PC-9 (cell line): ENCODE measurements around the gene ERCC1. TPM values are rescaled to one million over a fixed set of nuclear protein-coding genes. Genes with fewer than 3 reads are reported as not detected.

Source experiments
- BruUV-seq: library from RNA; stranded (reverse); fragments of 400-500 nt; replicated peaks from 2 replicates; lab custom pipeline; 2021; lab: Mats Ljungman, UMichigan
- CTCF ChIA-PET: fragments of 300-600 bp; sonication (Branson Sonifier 250); formaldehyde crosslinking; loops from one replicate; lab custom pipeline; 2022; ENCODE audit warnings: antibody characterized with exemption; lab: Charles Lee
- POLR2A ChIA-PET: fragments of 300-600 bp; sonication (Branson Sonifier 250); formaldehyde crosslinking; loops from one replicate; lab custom pipeline; 2022; ENCODE audit warnings: antibody characterized with exemption; ENCODE audit not compliant: unreplicated experiment; lab: Charles Lee
- DNase-seq, 2 experiments: peaks; one replicate each; pipeline versions ENCODE4 v3.0.0 to v3.0.0-alpha.2; 2015 to 2022; ENCODE audit warnings: mixed read lengths in 1 of 2
- H2AFZ ChIP-seq: fragments of 200-600 bp; sonication (generic); 2 replicates; pipeline ENCODE4 v1.8.1; 2017; ENCODE audit warnings: antibody characterized with exemption
- H3F3A ChIP-seq: fragments of 200-600 bp; sonication (generic); 2 replicates; pipeline ENCODE4 v1.8.1; 2017; ENCODE audit warnings: antibody characterized with exemption, mild to moderate bottlenecking, low read depth; ENCODE audit not compliant: insufficient read depth
- H3K27ac ChIP-seq: fragments of 200-600 bp; sonication (generic); 2 replicates; pipeline ENCODE4 v1.6.1; 2016; ENCODE audit warnings: mixed run types
- H3K27me3 ChIP-seq: fragments of 200-600 bp; sonication (generic); 2 replicates; pipeline ENCODE4 v1.6.1; 2016; ENCODE audit warnings: low read depth, mixed run types; ENCODE audit not compliant: insufficient read depth
- H3K36me3 ChIP-seq: fragments of 200-600 bp; sonication (generic); 2 replicates; pipeline ENCODE4 v1.6.1; 2016; ENCODE audit warnings: low read depth, mixed run types
- H3K4me1 ChIP-seq: fragments of 200-600 bp; sonication (generic); replicated peaks from 2 replicates; pipeline ENCODE4 v1.6.1; 2016; ENCODE audit warnings: mixed run types; ENCODE audit not compliant: insufficient read depth
- H3K4me2 ChIP-seq: fragments of 200-600 bp; sonication (generic); 2 replicates; pipeline ENCODE4 v1.6.1; 2017; ENCODE audit warnings: mixed run types
- H3K4me3 ChIP-seq: fragments of 200-600 bp; sonication (generic); 2 replicates; pipeline ENCODE4 v1.6.1; 2016; ENCODE audit warnings: mixed run types
- H3K79me2 ChIP-seq: fragments of 200-600 bp; sonication (generic); 2 replicates; pipeline ENCODE4 v1.6.1; 2017; ENCODE audit warnings: low read depth, mixed run types
- H3K9me2 ChIP-seq: fragments of 200-600 bp; sonication (generic); 2 replicates; pipeline ENCODE4 v1.8.1; 2017; ENCODE audit warnings: mild to moderate bottlenecking; ENCODE audit not compliant: insufficient read depth
- H3K9me3 ChIP-seq: fragments of 200-600 bp; sonication (generic); 2 replicates; pipeline ENCODE4 v1.8.1; 2016; ENCODE audit warnings: low read depth; ENCODE audit not compliant: insufficient read depth
- H4K20me1 ChIP-seq: fragments of 200-600 bp; sonication (generic); 2 replicates; pipeline ENCODE4 v1.8.1; 2017; ENCODE audit not compliant: insufficient read depth
- CTCF ChIP-seq: fragments of 200-600 bp; sonication (generic); conservative IDR thresholded peaks from 2 replicates; pipeline ENCODE4 v1.6.1; 2017; ENCODE audit warnings: mixed run types, antibody characterized with exemption, mild to moderate bottlenecking, moderate library complexity
- EZH2 ChIP-seq: fragments of 200-600 bp; sonication (generic); IDR thresholded peaks from 2 replicates; pipeline ENCODE4 v1.8.0; 2017; ENCODE audit warnings: antibody characterized with exemption, low read depth
- intact Hi-C: fragments of 100-400 bp; cut with micrococcal nuclease; formaldehyde crosslinking; loops from one replicate; pipeline ENCODE4 v1.10.0; 2022; ENCODE audit not compliant: unreplicated experiment
- total RNA-seq: library from RNA; stranded (reverse); gene quantifications from 2 replicates; pipeline ENCODE4 v1.2.3, GENCODE V29; 2021

ERCC1 gene
- total RNA-seq, 1 experiment from 2014 or later: 102 TPM

- no TSS peak for BruUV-seq
- Histone ChIP-seq H3K27me3 (no peaks in the 10 kb centered on the region), H4K20me1 (peaks cover 24% of the 10 kb centered on the region), H3F3A (peaks cover 19% of the 10 kb centered on the region; the same call in 1 of the 2 replicates), H3K36me3 (no peaks in the 10 kb centered on the region; the same call in 1 of the 2 replicates), H3K27ac (no peak overlapping the region), H3K9me2 (no peaks in the 10 kb centered on the region), H3K9me3 (no peaks in the 10 kb centered on the region), H3K4me2 (peak overlapping the region; percentile 86), H2AFZ (no peak overlapping the region), H3K4me1 (peaks cover 24% of the 10 kb centered on the region), H3K4me3 (peak overlapping the region; percentile 95; the same call in 1 of the 2 replicates), H3K79me2 (peaks cover 65% of the 10 kb centered on the region)
- TF ChIP-seq CTCF (no peak), EZH2 (no peak)
- CTCF ChIA-PET: no interaction called here
- POLR2A ChIA-PET: interaction anchor here (0.8 kb wide), 1 partner anchor 20 kb away, joined by 6 read pairs; no protein-coding TSS in a partner anchor
- DNase-seq: no peak
- intact Hi-C loops: loop anchor here (10.0 kb wide), 1 partner anchor 308 kb away; the partner anchor contains the start of gene PPP1R37
Measured at GRCh38 chr19:45403272-45403671, 20.4 kb downstream of the ERCC1 start.

GRCh38 chr19:45402298-45403061 lies 21.2 kb downstream of the ERCC1 start:
- no peak overlapping the region for H3K27ac ChIP-seq
- peaks cover 57% of the 10 kb centered on the region for H3K79me2 ChIP-seq
- POLR2A ChIA-PET: no interaction called here
- intact Hi-C loops: loop anchor here (10.0 kb wide), 1 partner anchor 308 kb away; the partner anchor contains the start of gene PPP1R37
- TF ChIP-seq EZH2: no peak
- no peak for TF ChIP-seq CTCF
- H3K4me2 ChIP-seq: peak overlapping the region; percentile 86; the same call in 1 of the 2 replicates
- no TSS peak for BruUV-seq
- no peak overlapping the region for H2AFZ ChIP-seq
- peaks cover 19% of the 10 kb centered on the region; the same call in 1 of the 2 replicates for H3F3A ChIP-seq
- peak overlapping the region; percentile 95; the same call in 1 of the 2 replicates for H3K4me3 ChIP-seq
- CTCF ChIA-PET: interaction anchor here (0.5 kb wide), 1 partner anchor 299 kb away, joined by 11 read pairs; no protein-coding TSS in a partner anchor
- H4K20me1 ChIP-seq: peaks cover 25% of the 10 kb centered on the region
- no peaks in the 10 kb centered on the region; the same call in 1 of the 2 replicates for H3K36me3 ChIP-seq
- peaks cover 19% of the 10 kb centered on the region for H3K4me1 ChIP-seq
- no peak for DNase-seq
- no peaks in the 10 kb centered on the region for H3K9me3 ChIP-seq
- H3K9me2 ChIP-seq: no peaks in the 10 kb centered on the region
- no peaks in the 10 kb centered on the region for H3K27me3 ChIP-seq

- no peak overlapping the region for H3K27ac ChIP-seq
- no peak overlapping the region for H2AFZ ChIP-seq
- no peaks in the 10 kb centered on the region for H3K27me3 ChIP-seq
- no peak for DNase-seq
- H3K4me1 ChIP-seq: peaks cover 17% of the 10 kb centered on the region
- no peak overlapping the region for H3K4me3 ChIP-seq
- H3K79me2 ChIP-seq: peaks cover 51% of the 10 kb centered on the region
- H4K20me1 ChIP-seq: peaks cover 25% of the 10 kb centered on the region
- H3K9me2 ChIP-seq: no peaks in the 10 kb centered on the region
- H3K4me2 ChIP-seq: no peak overlapping the region
- ChIA-PET POLR2A (no interaction called here), CTCF (no interaction called here)
- intact Hi-C loops: loop anchor here (10.0 kb wide), 1 partner anchor 307 kb away; the partner anchor contains the start of gene PPP1R37
- H3K36me3 ChIP-seq: no peaks in the 10 kb centered on the region; the same call in 1 of the 2 replicates
- no peak for TF ChIP-seq EZH2
- no peak for TF ChIP-seq CTCF
- H3F3A ChIP-seq: peaks cover 19% of the 10 kb centered on the region; the same call in 1 of the 2 replicates
- BruUV-seq: no TSS peak
- H3K9me3 ChIP-seq: no peaks in the 10 kb centered on the region
Measured at GRCh38 chr19:45401815-45402214, 21.9 kb downstream of the ERCC1 start.
